Measurements from ENCODE around the gene RNF145.

- TF ChIP-seq EZH2 (IDR thresholded peaks at IDR 0.05) (no peak), POLR2AphosphoS5 (IDR thresholded peaks at IDR 0.05; ENCODE audit: borderline replicate concordance, low read depth, low read length) (no peak), FOXP2 (optimal IDR thresholded peaks at IDR 0.05; ENCODE audit: control extremely low read depth, extremely low read length, insufficient read depth) (no peak)
Measured at GRCh38 chr5:159206368-159206767, 3.0 kb downstream of the RNF145 start.

Data from SK-N-MC (cell line).